ENCODE results near the gene PCK2.

The PCK2 gene

DNA sequence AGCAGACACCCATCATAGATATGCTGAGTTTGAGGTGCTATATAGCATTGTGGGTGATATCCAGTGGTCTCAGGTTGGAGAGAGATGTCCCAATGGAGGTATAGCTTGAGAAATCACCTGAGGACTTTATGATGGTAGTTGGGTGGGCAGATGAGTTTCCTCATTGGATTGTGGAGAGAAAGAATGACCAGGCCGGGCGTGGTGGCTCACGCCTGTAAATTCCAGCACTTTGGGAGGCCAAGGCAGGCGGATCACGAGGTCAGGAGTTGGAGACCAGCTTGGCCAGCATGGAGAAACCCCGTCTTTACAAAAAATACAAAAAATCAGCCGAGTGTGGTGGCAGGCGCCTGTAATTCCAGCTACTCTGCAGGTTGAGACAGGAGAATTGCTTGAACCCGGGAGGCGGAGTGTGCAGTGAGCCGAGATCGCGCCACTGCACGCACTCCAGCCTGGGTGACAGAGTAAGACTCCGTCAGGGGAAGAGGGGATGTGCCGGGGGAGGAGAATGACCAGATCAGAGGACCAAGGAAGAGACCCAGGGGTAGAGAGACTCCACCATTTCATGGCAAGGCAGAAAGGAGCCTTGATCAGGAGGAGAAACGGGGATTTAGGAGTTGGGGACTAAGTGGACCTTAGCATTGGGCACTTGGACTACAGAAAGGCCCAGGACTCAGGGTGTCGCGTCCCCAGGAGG, 757 bp upstream of the PCK2 start:
- H3K4me3 ChIP-seq (ENCODE audit: low read depth, low read length): no peak overlapping the region; the same call in 1 of the 2 replicates
- DNase-seq: no peak
- H3K36me3 ChIP-seq: no peaks in the 10 kb centered on the region
- no peaks in the 10 kb centered on the region for H3K27me3 ChIP-seq (ENCODE audit: insufficient read depth, low read depth, severe bottlenecking)
- peak overlapping the region; percentile 83 for H3K27ac ChIP-seq
- TF ChIP-seq, protein P1, sequence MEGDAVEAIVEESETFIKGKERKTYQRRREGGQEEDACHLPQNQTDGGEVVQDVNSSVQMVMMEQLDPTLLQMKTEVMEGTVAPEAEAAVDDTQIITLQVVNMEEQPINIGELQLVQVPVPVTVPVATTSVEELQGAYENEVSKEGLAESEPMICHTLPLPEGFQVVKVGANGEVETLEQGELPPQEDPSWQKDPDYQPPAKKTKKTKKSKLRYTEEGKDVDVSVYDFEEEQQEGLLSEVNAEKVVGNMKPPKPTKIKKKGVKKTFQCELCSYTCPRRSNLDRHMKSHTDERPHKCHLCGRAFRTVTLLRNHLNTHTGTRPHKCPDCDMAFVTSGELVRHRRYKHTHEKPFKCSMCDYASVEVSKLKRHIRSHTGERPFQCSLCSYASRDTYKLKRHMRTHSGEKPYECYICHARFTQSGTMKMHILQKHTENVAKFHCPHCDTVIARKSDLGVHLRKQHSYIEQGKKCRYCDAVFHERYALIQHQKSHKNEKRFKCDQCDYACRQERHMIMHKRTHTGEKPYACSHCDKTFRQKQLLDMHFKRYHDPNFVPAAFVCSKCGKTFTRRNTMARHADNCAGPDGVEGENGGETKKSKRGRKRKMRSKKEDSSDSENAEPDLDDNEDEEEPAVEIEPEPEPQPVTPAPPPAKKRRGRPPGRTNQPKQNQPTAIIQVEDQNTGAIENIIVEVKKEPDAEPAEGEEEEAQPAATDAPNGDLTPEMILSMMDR (IDR thresholded peaks at IDR 0.05; ENCODE audit: low read depth, low read length): no peak
- no peaks in the 10 kb centered on the region for H3K9me3 ChIP-seq (ENCODE audit: severe bottlenecking)

DNA sequence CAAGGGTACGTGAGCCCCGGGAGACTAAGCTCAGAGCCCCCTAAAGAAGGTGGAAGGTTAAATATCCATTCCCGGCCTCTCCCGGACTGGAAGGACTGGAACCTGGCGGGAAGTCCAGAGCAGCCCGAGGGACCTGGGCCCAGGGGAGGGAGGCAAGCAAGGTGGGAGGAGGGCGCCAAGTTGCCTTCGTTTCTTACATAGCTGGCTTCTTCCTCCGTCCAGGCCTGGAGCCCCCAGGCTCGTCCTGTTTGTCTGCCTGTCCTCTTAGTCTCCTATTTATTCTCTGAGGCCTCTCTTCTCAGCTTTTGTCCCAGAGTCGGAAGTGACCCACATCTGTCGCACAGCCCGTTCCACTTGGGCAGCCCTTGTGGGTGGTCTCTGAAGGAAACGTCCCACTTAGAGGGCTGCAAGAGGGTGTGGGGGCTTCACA, 745 bp downstream of the PCK2 start:
- H3K27ac ChIP-seq: peak overlapping the region; percentile 83
- DNase-seq: no peak
- H3K36me3 ChIP-seq: no peaks in the 10 kb centered on the region
- no peaks in the 10 kb centered on the region for H3K9me3 ChIP-seq (ENCODE audit: severe bottlenecking)
- H3K27me3 ChIP-seq (ENCODE audit: insufficient read depth, low read depth, severe bottlenecking): no peaks in the 10 kb centered on the region
- TF ChIP-seq, protein P1 (IDR thresholded peaks at IDR 0.05; ENCODE audit: low read depth, low read length): no peak
- peak overlapping the region; percentile 66 for H3K4me3 ChIP-seq (ENCODE audit: low read depth, low read length)

- DNase-seq: peak; percentile 79
- Histone ChIP-seq H3K36me3 (no peaks in the 10 kb centered on the region), H3K4me3 (ENCODE audit: low read depth, low read length) (peak overlapping the region; percentile 66), H3K9me3 (ENCODE audit: severe bottlenecking) (no peaks in the 10 kb centered on the region), H3K27ac (peak overlapping the region; percentile 83), H3K27me3 (ENCODE audit: insufficient read depth, low read depth, severe bottlenecking) (no peaks in the 10 kb centered on the region)
- TF ChIP-seq, protein P1 (IDR thresholded peaks at IDR 0.05; ENCODE audit: low read depth, low read length): no peak
These were observed 1.4 kb downstream of the PCK2 start for GRCh38 chr14:24095271-24096068.

GRCh38 chr14:24096545-24097181, 2.6 kb downstream of the PCK2 start:
- TF ChIP-seq, protein P1 (IDR thresholded peaks at IDR 0.05; ENCODE audit: low read depth, low read length): no peak

DNA sequence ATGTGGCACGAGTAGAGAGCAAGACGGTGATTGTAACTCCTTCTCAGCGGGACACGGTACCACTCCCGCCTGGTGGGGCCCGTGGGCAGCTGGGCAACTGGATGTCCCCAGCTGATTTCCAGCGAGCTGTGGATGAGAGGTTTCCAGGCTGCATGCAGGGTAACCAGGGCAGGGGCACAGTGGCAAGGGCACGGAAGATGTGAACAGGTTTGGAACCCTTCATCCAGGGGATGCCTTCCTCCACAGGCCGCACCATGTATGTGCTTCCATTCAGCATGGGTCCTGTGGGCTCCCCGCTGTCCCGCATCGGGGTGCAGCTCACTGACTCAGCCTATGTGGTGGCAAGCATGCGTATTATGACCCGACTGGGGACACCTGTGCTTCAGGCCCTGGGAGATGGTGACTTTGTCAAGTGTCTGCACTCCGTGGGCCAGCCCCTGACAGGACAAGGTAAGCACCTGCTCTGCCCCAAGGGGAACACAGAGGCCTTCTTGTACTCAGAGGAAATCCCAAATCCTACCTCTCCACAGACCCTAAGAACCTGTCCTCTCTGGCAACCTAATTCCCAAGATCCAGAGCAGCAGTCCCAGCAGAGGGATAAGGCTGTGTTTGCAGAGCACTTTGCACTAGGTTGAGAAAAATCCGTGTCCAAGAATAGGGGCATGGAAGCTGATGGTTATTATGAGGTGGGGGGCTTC, 4.3 kb downstream of the PCK2 start:
- Histone ChIP-seq H3K27me3 (ENCODE audit: insufficient read depth, low read depth, severe bottlenecking) (no peaks in the 10 kb centered on the region), H3K36me3 (no peaks in the 10 kb centered on the region), H3K27ac (no peak overlapping the region), H3K4me3 (ENCODE audit: low read depth, low read length) (no peak overlapping the region), H3K9me3 (ENCODE audit: severe bottlenecking) (no peaks in the 10 kb centered on the region)
- TF ChIP-seq, protein P1 (IDR thresholded peaks at IDR 0.05; ENCODE audit: low read depth, low read length): no peak
- DNase-seq: no peak

More at GRCh38 chr14:24096545-24097181, 2.6 kb downstream of the PCK2 start:
- DNase-seq: no peak
- no peaks in the 10 kb centered on the region for H3K9me3 ChIP-seq (ENCODE audit: severe bottlenecking)
- no peak overlapping the region for H3K4me3 ChIP-seq (ENCODE audit: low read depth, low read length)
- no peaks in the 10 kb centered on the region for H3K27me3 ChIP-seq (ENCODE audit: insufficient read depth, low read depth, severe bottlenecking)
- H3K27ac ChIP-seq: no peak overlapping the region
- H3K36me3 ChIP-seq: no peaks in the 10 kb centered on the region

Data from WERI-Rb-1 (cell line).